Gastrocnemius medialis (tissue), 4 donors: Measurements from ENCODE around the gene SENP3.

Source experiments
- POLR2A ChIP-seq, 2 donors: fragments of 450-650 bp; IDR thresholded peaks; one replicate each; pipeline ENCODE4 v1.6.1; 2017; ENCODE audit warnings: antibody characterized with exemption in 2 of 2, mild to moderate bottlenecking in 2 of 2, moderate library complexity in 2 of 2
- TF ChIP-seq, protein P1 (sequence below), 5 experiments: fragments of 450-650 bp in 3 of 5; fragments of 200-600 bp in 2 of 5; sonication (generic) in 2 of 5; IDR thresholded peaks in 4 of 5; conservative IDR thresholded peaks in 1 of 5; 1 replicate in 4 of 5; 2 replicates in 1 of 5; pipeline ENCODE4 v1.5.1; 2016 to 2019; ENCODE audit warnings: antibody characterized with exemption in 5 of 5, mild to moderate bottlenecking in 3 of 5, moderate library complexity in 3 of 5

DNA sequence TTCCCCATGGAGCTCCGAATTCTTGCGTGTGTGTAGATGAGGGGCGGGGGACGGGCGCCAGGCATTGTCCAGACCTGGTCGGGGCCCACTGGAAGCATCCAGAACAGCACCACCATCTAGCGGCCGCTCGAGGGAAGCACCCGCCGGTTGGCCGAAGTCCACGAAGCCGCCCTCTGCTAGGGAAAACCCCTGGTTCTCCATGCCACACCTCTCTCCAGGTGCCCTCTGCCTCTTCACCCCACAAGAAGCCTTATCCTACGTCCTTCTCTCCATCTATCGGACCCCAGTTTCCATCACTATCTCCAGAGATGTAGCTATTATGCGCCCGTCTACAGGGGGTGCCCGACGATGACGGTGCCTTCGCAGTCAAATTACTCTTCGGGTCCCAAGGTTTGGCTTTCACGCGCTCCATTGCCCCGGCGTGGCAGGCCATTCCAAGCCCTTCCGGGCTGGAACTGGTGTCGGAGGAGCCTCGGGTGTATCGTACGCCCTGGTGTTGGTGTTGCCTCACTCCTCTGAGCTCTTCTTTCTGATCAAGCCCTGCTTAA is 617 bp upstream of the SENP3 start:
- TF ChIP-seq POLR2A (IDR thresholded peaks at IDR 0.05) = no peak
- TF ChIP-seq, protein P1, sequence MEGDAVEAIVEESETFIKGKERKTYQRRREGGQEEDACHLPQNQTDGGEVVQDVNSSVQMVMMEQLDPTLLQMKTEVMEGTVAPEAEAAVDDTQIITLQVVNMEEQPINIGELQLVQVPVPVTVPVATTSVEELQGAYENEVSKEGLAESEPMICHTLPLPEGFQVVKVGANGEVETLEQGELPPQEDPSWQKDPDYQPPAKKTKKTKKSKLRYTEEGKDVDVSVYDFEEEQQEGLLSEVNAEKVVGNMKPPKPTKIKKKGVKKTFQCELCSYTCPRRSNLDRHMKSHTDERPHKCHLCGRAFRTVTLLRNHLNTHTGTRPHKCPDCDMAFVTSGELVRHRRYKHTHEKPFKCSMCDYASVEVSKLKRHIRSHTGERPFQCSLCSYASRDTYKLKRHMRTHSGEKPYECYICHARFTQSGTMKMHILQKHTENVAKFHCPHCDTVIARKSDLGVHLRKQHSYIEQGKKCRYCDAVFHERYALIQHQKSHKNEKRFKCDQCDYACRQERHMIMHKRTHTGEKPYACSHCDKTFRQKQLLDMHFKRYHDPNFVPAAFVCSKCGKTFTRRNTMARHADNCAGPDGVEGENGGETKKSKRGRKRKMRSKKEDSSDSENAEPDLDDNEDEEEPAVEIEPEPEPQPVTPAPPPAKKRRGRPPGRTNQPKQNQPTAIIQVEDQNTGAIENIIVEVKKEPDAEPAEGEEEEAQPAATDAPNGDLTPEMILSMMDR (IDR thresholded peaks at IDR 0.05 in 4 of 5, conservative IDR thresholded peaks at IDR 0.05 in 1 of 5) = peak; percentile 90 to 91 (median 90)
